Neuronal stem cell (in vitro differentiated cells): Measurements from ENCODE around the gene SLC45A2.

Experiments
- DNase-seq: peaks from one replicate; pipeline ENCODE4 v3.0.0-alpha.2; 2013; ENCODE audit warnings: low spot score
- H2AFZ ChIP-seq: one replicate; pipeline ENCODE4 v1.6.1; 2013; ENCODE audit warnings: mild to moderate bottlenecking, low read length, inconsistent platforms
- H2AK5ac ChIP-seq: 2 replicates; pipeline ENCODE4 v1.6.1; 2013; ENCODE audit warnings: low read depth, mild to moderate bottlenecking, inconsistent platforms, low read length, moderate library complexity, mixed read lengths
- H2BK120ac ChIP-seq: 2 replicates; pipeline ENCODE4 v1.6.1; 2013; ENCODE audit warnings: low read depth, mild to moderate bottlenecking, inconsistent platforms, low read length, moderate library complexity, mixed read lengths
- H2BK12ac ChIP-seq: one replicate; pipeline ENCODE4 v1.6.1; 2013; ENCODE audit warnings: low read length, inconsistent platforms
- H2BK15ac ChIP-seq: 2 replicates; pipeline ENCODE4 v1.6.1; 2013; ENCODE audit warnings: mild to moderate bottlenecking, low read length, inconsistent platforms, mixed read lengths
- H2BK5ac ChIP-seq: one replicate; pipeline ENCODE4 v1.6.1; 2013; ENCODE audit warnings: inconsistent platforms, mild to moderate bottlenecking, low read length, moderate library complexity
- H3K14ac ChIP-seq: one replicate; pipeline ENCODE4 v1.6.1; 2013; ENCODE audit warnings: low read length, inconsistent platforms
- H3K18ac ChIP-seq: 2 replicates; pipeline ENCODE4 v1.6.1; 2013; ENCODE audit warnings: low read length, inconsistent platforms
- H3K23ac ChIP-seq: 2 replicates; pipeline ENCODE4 v1.6.1; 2013; ENCODE audit warnings: low read depth, mild to moderate bottlenecking, mixed read lengths, low read length, inconsistent platforms; ENCODE audit not compliant: poor library complexity
- H3K27ac ChIP-seq: replicated peaks from 3 replicates; pipeline ENCODE4 v1.5.1; 2013; ENCODE audit warnings: low read length, inconsistent platforms
- H3K27me3 ChIP-seq, 3 experiments: 2 replicates each; pipeline ENCODE4 v1.6.1; 2013; ENCODE audit warnings: low read length in 3 of 3, mild to moderate bottlenecking in 2 of 3, inconsistent platforms in 1 of 3, low read depth in 1 of 3, mixed read lengths in 1 of 3, moderate library complexity in 1 of 3; ENCODE audit not compliant: control insufficient read depth in 3 of 3, insufficient read depth in 3 of 3
- H3K36me3 ChIP-seq, 2 donors: replicated peaks in 1 of 2; 2 replicates each; pipeline ENCODE4 v1.6.1; 2013; ENCODE audit warnings: low read length in 2 of 2; ENCODE audit not compliant: control insufficient read depth in 2 of 2, insufficient read depth in 2 of 2
- H3K4ac ChIP-seq: 2 replicates; pipeline ENCODE4 v1.6.1; 2013; ENCODE audit warnings: inconsistent platforms, mild to moderate bottlenecking, low read length, moderate library complexity
- H3K4me1 ChIP-seq, 2 donors: 1 replicate in 1 of 2; 2 replicates in 1 of 2; pipeline ENCODE4 v1.6.1; 2013; ENCODE audit warnings: low read length in 2 of 2, low read depth in 1 of 2; ENCODE audit not compliant: control insufficient read depth in 2 of 2, insufficient read depth in 1 of 2
- H3K4me2 ChIP-seq: one replicate; pipeline ENCODE4 v1.6.1; 2013; ENCODE audit warnings: mild to moderate bottlenecking, low read length, inconsistent platforms; ENCODE audit not compliant: insufficient read depth, poor library complexity, severe bottlenecking
- H3K4me3 ChIP-seq, 2 donors: 2 replicates each; pipeline ENCODE4 v1.5.1; 2013; ENCODE audit warnings: low read length in 2 of 2, mild to moderate bottlenecking in 2 of 2, inconsistent platforms in 1 of 2, moderate library complexity in 1 of 2
- H3K79me1 ChIP-seq: one replicate; pipeline ENCODE4 v1.6.1; 2013; ENCODE audit warnings: low read depth, mild to moderate bottlenecking, inconsistent platforms, low read length, moderate library complexity
- H3K9ac ChIP-seq: one replicate; pipeline ENCODE4 v1.6.1; 2013; ENCODE audit warnings: mild to moderate bottlenecking, low read depth, low read length, inconsistent platforms; ENCODE audit not compliant: poor library complexity
- H3K9me3 ChIP-seq, 2 donors: replicated peaks in 1 of 2; 2 replicates each; pipeline versions ENCODE3 to v1.6.1; 2013; ENCODE audit warnings: low read length in 2 of 2, mild to moderate bottlenecking in 2 of 2, inconsistent platforms in 1 of 2, low read depth in 1 of 2, mixed read lengths in 1 of 2, moderate library complexity in 1 of 2; ENCODE audit not compliant: control insufficient read depth in 2 of 2, insufficient read depth in 1 of 2
- H4K8ac ChIP-seq: one replicate; pipeline ENCODE4 v1.6.1; 2013; ENCODE audit warnings: low read depth, mild to moderate bottlenecking, inconsistent platforms, low read length, moderate library complexity
- H4K91ac ChIP-seq: one replicate; pipeline ENCODE4 v1.6.1; 2013; ENCODE audit warnings: low read length, low read depth, mild to moderate bottlenecking, inconsistent platforms; ENCODE audit not compliant: poor library complexity
- WGBS, 2 donors: extraction: QIAGEN DNeasy Blood & Tissue Kit; methylation state at CpG; one replicate each; pipeline ENCODE4 v1.1.7; 2013; ENCODE audit warnings: missing lambda C conversion rate in 2 of 2, mixed read lengths in 1 of 2; ENCODE audit not compliant: insufficient read length in 2 of 2, insufficient replicate concordance in 1 of 2; ENCODE audit errors: extremely low coverage in 2 of 2; 5-methylcytosine and 5-hydroxymethylcytosine counted together

Gene SLC45A2

DNA sequence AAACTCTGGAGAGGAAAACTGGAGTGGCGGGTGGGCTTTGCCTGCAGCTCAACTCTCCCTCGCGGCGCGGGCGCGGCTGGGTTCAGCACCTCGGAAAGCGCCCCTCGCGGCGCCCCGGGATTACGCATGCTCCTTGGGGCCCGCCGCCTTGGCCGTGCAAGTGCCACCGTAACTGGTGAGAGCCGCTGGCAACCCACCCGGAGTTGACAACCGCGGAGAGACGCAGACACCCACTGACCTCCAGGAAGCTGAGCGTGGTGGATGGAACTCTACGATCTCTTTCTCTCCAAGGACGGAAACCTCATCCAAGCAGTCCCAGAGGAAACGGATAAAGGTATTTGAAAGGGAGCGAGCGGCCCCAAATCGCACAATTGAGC, 48.5 kb downstream of the SLC45A2 start:
- DNase-seq = peak; percentile 80
- Histone ChIP-seq H3K27ac (no peak overlapping the region), H4K8ac (no peak overlapping the region), H2AK5ac (no peak overlapping the region), H3K4me1 (peaks cover 3 to 6% of the 10 kb centered on the region in 2 donors), H3K9me3 (no peaks in the 10 kb centered on the region), H3K23ac (no peak overlapping the region), H3K14ac (no peak overlapping the region), H3K4me3 (peak overlapping the region; percentile 42 to 72), H3K79me1 (no peaks in the 10 kb centered on the region), H3K4ac (no peak overlapping the region), H3K36me3 (no peaks in the 10 kb centered on the region), H3K18ac (no peak overlapping the region), H2AFZ (peak overlapping the region; percentile 77), H2BK12ac (no peak overlapping the region), H3K27me3 (peaks cover 0 to 14% (median 14%) of the 10 kb centered on the region in 3 experiments), H3K4me2 (peak overlapping the region; percentile 95), H4K91ac (no peak overlapping the region), H2BK5ac (no peak overlapping the region), H2BK15ac (no peak overlapping the region), H2BK120ac (no peak overlapping the region), H3K9ac (no peak overlapping the region)
- no CpG with 5 or more reads among the region's 30 CpGs for WGBS, 2 donors

DNA sequence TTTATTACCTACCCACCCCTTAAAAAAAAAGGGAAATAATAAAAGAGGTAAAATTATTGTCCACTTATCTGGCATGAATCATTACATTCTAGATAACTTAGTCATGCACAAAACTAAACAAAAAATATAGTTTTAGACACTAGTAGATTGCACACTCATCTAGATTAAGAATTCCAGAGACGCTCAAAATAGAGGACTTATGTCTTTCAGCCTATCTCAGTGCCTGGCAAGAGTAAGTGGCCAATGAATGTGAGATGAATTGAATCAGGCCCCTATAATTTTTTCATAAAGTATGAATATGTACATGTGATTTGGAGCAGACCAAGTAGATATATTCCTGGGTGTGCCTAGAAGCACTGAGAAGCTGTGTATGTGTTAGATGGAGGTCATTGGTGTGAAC, 50.3 kb downstream of the SLC45A2 start:
- H2AFZ ChIP-seq = no peak overlapping the region
- no peak overlapping the region for H2BK120ac ChIP-seq
- H3K4ac ChIP-seq = no peak overlapping the region
- no peak overlapping the region for H2BK5ac ChIP-seq
- no peak overlapping the region for H3K4me2 ChIP-seq
- no peak overlapping the region for H3K14ac ChIP-seq
- H3K79me1 ChIP-seq = no peaks in the 10 kb centered on the region
- H3K9ac ChIP-seq = no peak overlapping the region
- WGBS, 2 donors = no CpG with 5 or more reads among the region's 1 CpG
- H4K8ac ChIP-seq = no peak overlapping the region
- no peak overlapping the region for H2BK15ac ChIP-seq
- no peaks in the 10 kb centered on the region for H3K9me3 ChIP-seq
- H3K4me1 ChIP-seq = peaks cover 0 to 4% of the 10 kb centered on the region in 2 donors
- no peak overlapping the region for H3K27ac ChIP-seq
- no peaks in the 10 kb centered on the region for H3K36me3 ChIP-seq
- no peak overlapping the region for H2AK5ac ChIP-seq
- H3K27me3 ChIP-seq = peaks cover 0 to 14% (median 14%) of the 10 kb centered on the region in 3 experiments
- H2BK12ac ChIP-seq = no peak overlapping the region
- H3K18ac ChIP-seq = no peak overlapping the region
- H3K4me3 ChIP-seq = no peak overlapping the region
- DNase-seq = no peak
- no peak overlapping the region for H4K91ac ChIP-seq
- no peak overlapping the region for H3K23ac ChIP-seq

DNA sequence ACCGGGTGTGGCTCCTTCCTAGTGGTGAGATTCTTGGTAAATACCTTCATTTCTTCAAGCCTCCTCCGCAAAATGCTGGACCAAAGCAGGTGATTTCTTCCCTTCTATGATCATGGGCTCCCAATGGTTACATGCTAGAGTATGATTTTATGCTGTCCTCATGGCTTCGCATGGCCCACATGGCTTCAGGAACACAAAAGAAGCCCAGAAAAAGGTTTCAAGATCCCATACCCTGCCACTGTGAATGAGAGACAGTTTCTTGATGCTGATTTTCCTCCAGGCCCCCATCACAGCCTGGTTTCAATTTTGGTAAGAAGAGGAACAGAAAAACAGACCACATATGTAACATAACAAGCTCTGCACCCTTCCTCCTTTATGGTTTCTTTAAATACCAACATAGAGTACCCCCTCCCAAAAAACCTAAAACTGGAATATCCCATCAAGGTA, 50.7 kb downstream of the SLC45A2 start:
- Histone ChIP-seq H3K27ac (no peak overlapping the region), H3K4ac (no peak overlapping the region), H2BK15ac (no peak overlapping the region), H3K14ac (no peak overlapping the region), H4K8ac (no peak overlapping the region), H3K9me3 (no peaks in the 10 kb centered on the region), H3K27me3 (peaks cover 0 to 14% (median 14%) of the 10 kb centered on the region in 3 experiments), H3K4me2 (no peak overlapping the region), H3K36me3 (no peaks in the 10 kb centered on the region), H2BK12ac (no peak overlapping the region), H2BK5ac (no peak overlapping the region), H2AFZ (no peak overlapping the region), H3K9ac (no peak overlapping the region), H3K79me1 (no peaks in the 10 kb centered on the region), H2AK5ac (no peak overlapping the region), H3K4me3 (no peak overlapping the region), H4K91ac (no peak overlapping the region), H3K4me1 (peaks cover 0 to 4% of the 10 kb centered on the region in 2 donors), H3K23ac (no peak overlapping the region), H3K18ac (no peak overlapping the region), H2BK120ac (no peak overlapping the region)
- WGBS, 2 donors = no CpG with 5 or more reads among the region's 3 CpGs
- DNase-seq = no peak

GRCh38 chr5:33931136-33931535, 53.4 kb downstream of the SLC45A2 start:
- H2BK12ac ChIP-seq = no peak overlapping the region
- no peak overlapping the region for H3K4me3 ChIP-seq
- no peak overlapping the region for H3K9ac ChIP-seq
- peaks cover 2 to 5% of the 10 kb centered on the region in 2 donors for H3K4me1 ChIP-seq
- WGBS, 2 donors = no CpG with 5 or more reads among the region's 5 CpGs
- no peak overlapping the region for H4K8ac ChIP-seq
- no peak overlapping the region for H2BK120ac ChIP-seq
- no peaks in the 10 kb centered on the region for H3K9me3 ChIP-seq
- no peak overlapping the region for H3K4ac ChIP-seq
- peaks cover 0 to 3% (median 2%) of the 10 kb centered on the region in 3 experiments for H3K27me3 ChIP-seq
- no peak overlapping the region for H2AK5ac ChIP-seq
- no peaks in the 10 kb centered on the region for H3K79me1 ChIP-seq
- no peaks in the 10 kb centered on the region for H3K36me3 ChIP-seq
- no peak overlapping the region for H3K4me2 ChIP-seq
- no peak overlapping the region for H3K27ac ChIP-seq
- H4K91ac ChIP-seq = no peak overlapping the region
- H2BK15ac ChIP-seq = no peak overlapping the region
- H2AFZ ChIP-seq = no peak overlapping the region
- H3K14ac ChIP-seq = no peak overlapping the region
- H3K23ac ChIP-seq = no peak overlapping the region
- no peak overlapping the region for H2BK5ac ChIP-seq
- no peak for DNase-seq
- no peak overlapping the region for H3K18ac ChIP-seq
